Stimulated activated CD4-positive, alpha-beta T cell treated with anti-CD3 and anti-CD28 coated beads, Interleukin-1b, Interleukin-23, amount 100 ng/mL, for 1 hour (primary cell): ENCODE data around the gene PKNOX1.
"Not testable (repeated sequence)": the region's sequence is repeated elsewhere in the genome, so short reads cannot be mapped to it uniquely, and the experiment has no call there.

Experiments
- DNase-seq, 2 donors: peaks; one replicate each; pipeline ENCODE4 v3.0.0-alpha.2; 2020; ENCODE audit warnings: low read depth in 2 of 2

PKNOX1 gene

DNA sequence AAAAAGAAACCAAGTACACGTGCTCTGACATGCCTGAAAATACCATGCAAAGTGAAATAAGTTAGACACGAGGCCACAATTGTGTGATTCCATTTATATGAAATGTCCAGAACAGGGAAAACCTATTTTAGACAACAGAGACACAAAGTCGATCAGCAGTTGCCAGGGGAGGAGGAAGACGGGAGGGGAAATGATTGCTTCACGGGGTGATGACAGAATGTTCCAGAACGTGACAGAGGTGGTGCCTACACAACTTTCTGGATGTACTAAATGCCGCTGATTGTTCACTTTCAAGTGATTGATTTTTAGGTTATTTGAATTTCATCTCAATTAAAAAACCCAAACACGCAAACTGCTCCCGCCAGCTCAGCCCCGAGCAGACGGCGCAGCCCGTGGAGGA lies 78.8 kb downstream of the PKNOX1 start:
- not testable (repeated sequence) for DNase-seq

DNA sequence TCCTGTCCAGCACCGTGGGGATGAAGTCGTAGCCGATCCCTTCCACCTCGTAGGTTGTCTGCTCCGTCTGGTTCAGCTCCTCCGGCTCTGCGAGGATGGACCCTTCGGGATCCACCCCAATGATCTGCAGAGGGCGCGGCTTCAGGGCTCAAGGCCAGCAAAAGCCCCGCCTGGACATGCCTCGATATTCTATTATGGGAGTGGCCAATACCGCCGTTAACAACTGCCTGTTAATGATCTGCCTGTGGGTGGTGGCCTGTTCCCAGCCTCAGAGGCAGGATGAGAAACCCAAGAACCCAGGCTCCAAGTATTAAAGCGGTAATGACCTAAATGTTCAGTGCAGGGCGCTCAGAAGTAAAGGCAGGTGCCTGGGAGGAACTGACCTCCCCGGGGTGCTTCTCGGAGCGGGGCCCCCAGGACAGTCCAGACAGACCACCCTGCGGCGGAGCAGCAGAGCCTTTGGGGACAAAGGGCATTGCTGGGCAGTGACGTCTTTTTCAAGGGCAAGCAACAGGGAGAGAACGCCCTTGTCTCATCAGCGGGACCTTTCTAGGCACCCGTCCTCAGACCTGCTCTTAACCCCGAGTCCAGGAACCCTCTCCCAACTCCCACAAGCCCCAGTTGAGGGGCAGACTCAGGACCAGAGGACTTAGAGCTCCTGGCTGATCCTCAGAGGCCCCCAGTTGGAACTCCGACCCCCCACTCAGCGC lies 88.7 kb downstream of the PKNOX1 start:
- not testable (repeated sequence) for DNase-seq

DNA sequence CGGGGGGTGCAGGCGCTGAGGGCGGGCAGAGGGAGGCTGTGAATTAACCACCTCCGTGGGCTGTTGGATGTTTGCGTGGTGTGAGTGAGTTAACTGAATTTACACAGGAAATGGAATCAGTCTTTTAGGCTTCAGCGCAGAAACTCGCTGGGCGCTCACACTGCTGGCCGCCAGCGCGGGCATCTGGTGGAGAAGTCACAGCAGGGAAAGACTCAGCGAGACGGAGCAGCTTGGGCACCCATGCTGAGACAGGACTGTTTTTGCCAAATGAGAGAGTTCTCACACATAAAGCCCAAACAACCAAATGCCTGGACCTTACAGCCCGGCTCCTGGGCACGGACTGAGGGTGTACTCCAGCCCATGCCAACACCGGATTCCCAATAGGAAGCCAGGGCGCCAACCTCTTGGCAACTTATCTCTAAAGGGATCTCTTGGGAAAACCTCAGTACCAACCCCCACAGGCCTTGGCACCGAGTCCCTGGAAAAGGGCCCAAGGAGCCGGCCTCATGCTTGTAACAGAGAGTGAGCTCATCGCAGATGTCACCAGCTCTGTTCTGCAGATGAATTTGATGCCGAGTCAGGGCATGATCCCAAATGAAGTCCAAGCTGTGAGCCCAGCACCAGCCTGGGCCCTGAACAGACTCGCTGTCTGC lies 90.0 kb downstream of the PKNOX1 start:
- DNase-seq, result not testable (repeated sequence)

DNA sequence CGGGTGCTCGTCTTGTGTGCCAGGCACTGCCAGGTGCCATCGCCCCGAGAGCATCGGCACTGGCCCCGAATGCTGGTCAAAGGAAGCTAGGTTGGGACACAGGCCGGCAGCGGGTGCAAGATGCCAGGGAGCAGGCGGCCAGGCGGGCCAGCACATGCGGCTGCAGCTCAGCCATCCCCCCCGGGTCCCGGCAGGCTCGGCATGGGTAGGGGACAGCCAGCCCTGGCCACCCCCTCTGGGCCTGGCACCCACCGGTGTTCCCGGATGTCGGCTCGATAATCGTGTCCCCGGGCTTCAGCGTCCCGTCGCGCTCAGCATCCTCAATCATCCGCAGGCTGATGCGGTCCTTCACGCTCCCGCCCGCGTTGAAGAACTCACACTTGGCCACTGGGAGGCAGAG lies 91.6 kb downstream of the PKNOX1 start:
- DNase-seq, result not testable (repeated sequence)

DNA sequence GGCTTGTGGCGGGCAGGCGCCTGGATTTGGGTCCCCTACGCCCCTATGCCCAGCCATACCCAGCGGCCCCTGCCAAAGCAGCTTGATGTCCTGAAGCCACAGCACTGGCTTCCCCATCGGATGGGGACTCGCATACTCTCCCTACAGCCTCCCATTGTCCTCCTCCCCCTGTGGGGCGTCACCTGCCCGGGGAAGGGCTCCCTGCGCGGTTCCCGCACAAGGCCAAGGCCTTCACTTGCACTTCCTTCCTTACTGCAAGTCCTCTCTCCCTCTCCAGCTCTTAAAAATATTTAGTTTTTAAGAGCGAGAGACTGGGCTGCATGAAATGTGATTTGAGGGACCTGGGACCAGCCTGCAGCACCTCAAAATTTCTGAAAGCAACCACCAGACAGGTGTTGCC lies 92.3 kb downstream of the PKNOX1 start:
- not testable (repeated sequence) for DNase-seq

DNA sequence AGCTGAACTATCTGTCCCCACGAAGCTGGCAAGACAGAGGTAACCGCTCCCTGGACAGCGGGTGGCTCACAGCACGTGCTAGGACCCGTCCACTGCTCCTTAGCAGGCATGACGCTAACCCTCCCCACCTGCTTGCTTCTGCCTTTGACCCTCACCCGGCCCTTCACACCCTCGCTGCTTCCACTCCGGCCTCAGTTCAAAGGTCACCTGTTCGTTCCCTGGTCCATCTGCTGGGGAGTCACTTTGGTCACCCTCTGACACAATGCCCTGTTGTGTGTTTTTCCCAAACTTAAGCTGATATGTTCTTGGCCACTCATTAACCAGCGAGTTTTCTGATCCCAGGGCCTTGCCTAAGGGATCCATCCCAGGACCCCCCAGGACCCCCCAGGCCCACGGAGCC lies 93.7 kb downstream of the PKNOX1 start:
- DNase-seq, result not testable (repeated sequence)

DNA sequence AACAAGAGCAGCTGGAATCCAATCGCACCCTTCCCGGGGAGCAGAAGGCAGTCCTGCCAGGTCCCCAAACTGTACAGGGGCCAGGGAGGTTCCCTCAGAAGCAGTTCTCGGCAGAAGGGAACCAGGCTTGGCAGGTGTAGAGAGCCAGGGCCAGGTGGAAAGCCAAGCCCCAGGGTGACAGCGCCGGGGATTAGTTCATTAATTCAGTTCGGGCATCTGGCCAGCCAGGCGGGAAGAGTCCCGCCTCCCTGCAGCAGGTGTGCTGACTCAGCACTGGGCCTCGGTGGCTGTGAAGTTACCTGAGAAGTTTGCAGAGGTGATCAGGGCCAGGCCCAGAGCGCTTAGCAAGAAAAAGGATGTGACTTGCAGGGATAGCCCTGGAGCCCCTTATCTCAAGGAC lies 95.3 kb downstream of the PKNOX1 start:
- DNase-seq, result not testable (repeated sequence)

DNA sequence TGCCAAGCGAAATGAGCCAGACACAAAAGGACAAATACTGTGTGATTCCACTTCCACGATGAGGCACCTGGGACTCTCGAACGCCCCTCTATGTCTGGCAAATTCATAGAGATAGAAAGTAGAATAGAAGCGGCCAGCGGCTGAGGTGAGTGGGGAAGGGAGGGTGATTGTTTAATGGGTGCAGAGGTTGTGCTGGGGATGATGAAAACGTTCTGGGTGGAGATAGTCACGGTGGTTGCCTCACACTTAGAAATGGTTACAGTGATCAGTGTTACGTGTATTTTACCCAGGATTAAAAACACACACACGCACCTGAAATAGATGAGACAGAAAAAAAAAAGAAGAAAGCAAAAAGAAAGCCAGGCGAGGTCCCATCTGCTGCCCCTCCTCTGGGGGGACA lies 98.4 kb downstream of the PKNOX1 start:
- DNase-seq, result not testable (repeated sequence)

DNA sequence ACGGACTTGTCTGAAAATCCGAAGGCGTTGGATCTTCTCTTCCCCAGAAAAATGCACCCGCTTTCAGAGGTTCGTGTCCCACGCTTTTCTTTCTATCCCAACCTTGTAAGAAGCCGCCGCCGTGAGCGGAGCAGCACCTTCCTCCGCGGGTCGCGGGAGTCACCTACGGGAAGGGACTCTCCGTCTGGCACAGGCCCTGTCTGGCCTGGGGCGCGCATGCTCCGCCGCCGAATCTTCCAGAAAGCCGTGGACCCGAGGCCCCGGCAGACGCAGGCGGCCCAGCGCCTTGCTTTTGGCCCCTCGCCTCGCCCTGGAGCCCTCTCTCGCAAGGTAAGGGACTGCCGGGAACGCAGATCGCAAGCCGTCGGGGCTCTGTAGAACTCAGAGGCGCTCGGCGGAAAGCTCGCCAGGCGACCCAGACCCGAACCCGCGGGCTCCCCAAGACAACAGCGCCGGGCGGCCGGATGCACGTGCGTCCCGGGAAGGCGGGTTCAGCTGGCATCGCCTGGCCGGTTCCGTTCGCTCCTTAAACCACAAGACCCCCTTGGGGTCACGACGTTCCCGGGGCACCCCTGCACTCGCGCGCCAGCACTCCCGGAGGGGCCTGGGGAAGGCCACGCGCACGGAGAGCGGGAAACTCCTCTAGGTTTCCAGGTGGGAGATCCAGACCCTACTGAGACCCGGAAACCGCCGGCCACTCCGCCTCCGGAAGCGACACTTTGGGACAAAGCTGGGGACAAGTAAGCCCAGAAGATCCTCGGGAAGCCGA lies 100.2 kb downstream of the PKNOX1 start:
- not testable (repeated sequence) for DNase-seq

DNA sequence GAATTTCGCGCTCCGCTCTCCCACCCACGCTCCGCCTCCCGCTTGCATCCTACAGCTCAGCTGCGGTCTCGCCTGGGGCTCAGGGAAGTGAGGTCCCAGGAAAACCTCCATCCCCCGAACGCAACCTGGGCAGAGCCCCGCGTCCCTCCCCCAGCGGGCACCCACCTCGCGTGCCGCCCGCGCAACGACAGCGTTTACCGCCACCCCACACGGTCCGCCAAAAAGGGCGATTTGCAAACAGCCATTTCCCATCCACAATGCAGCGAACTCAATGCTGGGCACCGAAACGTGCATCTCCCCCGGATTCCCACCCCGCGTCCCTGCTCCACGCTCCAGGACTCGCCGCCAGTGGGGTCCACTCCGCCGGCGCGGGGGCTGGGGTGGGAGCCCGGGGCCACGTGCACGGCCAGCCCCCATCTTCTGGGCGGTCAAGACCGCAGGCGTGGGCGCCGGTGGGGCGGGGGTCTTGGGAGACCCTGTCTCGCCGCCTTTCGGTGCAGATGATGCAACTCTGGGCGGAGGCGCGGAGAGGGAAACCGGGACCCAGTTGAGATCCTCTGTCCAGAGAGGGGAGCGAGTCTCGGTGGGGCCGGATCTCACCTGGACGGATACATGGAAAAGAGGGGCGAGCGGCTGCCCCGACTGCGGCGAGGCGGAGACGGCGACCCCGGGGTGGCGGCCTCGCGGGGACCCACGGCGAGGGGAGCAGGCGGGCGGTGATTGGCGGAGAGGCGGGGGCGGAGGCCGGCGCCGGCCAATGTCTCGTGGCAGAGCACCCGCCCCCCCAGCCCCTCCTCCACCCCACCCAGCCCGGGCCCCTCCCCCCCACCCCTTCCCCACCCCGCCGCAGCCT lies 101.0 kb downstream of the PKNOX1 start, which contains the start of gene CBS:
CBS (minus strand) TSS at position 666 of the 853 bp plus-strand sequence. CDS start 3,642 bp downstream, outside the sequence.
- DNase-seq, result not testable (repeated sequence)

DNA sequence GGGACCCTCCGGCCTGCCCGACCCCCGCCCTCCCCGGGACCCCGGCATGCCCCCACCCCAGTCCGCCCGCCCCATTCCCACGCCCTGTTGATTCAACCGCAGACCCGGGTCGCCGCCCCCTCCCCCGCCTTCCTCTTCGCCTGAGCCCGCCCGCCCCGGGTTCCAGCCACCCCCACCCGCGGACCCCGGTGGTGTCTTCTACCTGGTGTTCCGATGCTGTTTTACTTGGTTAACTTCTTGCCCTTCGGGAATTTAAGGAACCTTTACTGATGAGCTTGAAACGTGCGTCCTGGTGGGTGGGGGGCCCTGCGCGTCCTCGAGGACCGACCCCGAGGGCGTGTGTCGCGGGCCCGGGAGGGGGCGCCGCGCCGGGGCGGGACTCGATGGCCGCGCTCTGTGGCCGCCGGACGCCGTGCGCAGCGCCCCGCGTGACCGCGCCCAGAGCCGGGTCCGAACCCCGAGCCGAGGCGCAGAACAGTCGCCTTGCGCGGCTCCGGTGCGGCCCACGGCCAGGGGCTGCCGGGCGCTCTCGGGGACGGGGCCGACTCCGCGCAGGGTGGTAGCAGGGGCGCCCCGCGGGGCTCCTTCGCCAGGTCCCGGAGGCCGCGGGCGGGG lies 101.8 kb downstream of the PKNOX1 start:
- not testable (repeated sequence) for DNase-seq

DNA sequence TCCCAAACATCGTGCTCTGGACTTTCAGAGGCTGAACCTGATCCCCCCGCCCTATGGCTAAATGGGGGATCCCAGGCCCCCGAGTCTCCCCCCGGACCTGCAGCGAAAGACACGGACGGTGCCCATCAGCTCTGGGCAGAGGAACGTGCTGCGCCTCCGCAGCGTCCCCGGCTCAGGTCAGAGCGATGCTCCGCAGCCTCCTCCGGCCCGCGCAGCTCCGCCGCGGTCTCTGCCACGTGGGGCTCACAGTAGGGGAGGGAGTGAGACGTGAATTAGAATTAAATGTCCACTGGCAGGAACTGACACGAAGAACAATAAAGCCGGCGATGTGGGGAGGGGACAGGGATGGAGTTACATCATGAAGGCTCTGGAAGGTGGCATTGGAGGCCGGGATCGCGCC lies 102.3 kb downstream of the PKNOX1 start:
- not testable (repeated sequence) for DNase-seq

DNA sequence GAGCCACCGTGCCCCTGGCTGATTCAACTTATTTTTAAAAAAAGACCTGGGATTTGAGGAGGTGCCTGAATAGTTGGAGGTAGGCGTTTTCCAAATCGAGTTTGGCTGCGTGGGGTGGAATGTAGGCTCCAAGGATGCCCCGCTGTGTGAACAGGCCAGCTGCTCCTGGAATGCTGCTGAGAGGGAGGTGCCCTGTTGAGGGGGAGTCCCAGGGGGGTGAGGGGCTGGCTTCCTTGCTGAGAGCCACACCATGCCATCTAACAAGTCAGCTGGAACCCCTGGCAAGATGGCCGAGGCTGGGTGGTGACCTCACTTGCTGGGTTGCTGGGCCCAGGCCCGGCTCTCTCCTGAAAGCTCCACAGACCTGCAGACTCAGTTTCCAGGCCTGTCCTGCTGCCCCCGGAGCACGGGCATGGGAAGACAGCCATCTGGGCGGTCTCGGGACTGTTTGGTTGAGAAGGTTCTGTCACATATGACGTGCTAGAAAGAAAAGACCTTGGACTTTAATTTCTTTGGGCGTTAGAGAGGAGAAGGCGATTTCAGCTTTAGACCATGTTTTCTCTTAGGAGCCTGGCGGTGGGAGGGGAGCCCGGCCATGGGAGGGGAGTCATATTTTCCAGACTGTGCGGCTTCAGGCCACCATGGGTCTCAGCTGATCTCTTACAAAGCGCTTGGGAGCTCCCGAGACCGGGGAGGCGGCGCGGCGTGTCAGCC lies 108.4 kb downstream of the PKNOX1 start:
- not testable (repeated sequence) for DNase-seq
